Neural progenitor cell (in vitro differentiated cells): Measurements from ENCODE around the gene MMP11.

Source experiments
- EZH2 ChIP-seq: fragments of 200-600 bp; sonication (generic); IDR thresholded peaks from 2 replicates; pipeline ENCODE4 v1.6.1; 2017; ENCODE audit warnings: antibody characterized with exemption, mild to moderate bottlenecking, moderate library complexity
- EZH2phosphoT487 ChIP-seq: fragments of 200-600 bp; sonication (generic); IDR thresholded peaks from 2 replicates; pipeline ENCODE4 v1.6.1; 2017; ENCODE audit warnings: antibody characterized with exemption
- TF ChIP-seq, protein P1 (sequence below): fragments of 200-600 bp; sonication (generic); IDR thresholded peaks from 2 replicates; pipeline ENCODE4 v1.5.1; 2017; ENCODE audit warnings: antibody characterized with exemption, mild to moderate bottlenecking

DNA sequence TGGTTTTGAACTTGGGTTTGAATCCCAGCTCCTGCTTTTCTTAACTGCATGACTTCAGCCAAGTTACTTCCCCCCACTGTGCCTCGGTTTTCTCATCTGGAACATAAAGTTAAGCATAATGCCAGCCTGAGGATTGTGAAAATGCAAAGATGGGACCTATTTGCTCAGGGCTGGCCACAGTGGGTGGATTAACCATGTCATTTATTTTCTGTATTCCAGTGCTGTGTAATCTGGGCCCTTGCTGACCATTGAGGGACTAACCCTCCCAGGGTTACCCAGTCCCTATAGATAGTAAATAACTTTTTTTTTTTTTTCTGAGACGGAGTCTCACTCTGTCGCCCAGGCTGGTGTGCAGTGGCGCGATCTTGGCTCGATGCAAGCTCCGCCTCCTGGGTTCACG is 16.9 kb upstream of the MMP11 start:
- TF ChIP-seq, protein P1, sequence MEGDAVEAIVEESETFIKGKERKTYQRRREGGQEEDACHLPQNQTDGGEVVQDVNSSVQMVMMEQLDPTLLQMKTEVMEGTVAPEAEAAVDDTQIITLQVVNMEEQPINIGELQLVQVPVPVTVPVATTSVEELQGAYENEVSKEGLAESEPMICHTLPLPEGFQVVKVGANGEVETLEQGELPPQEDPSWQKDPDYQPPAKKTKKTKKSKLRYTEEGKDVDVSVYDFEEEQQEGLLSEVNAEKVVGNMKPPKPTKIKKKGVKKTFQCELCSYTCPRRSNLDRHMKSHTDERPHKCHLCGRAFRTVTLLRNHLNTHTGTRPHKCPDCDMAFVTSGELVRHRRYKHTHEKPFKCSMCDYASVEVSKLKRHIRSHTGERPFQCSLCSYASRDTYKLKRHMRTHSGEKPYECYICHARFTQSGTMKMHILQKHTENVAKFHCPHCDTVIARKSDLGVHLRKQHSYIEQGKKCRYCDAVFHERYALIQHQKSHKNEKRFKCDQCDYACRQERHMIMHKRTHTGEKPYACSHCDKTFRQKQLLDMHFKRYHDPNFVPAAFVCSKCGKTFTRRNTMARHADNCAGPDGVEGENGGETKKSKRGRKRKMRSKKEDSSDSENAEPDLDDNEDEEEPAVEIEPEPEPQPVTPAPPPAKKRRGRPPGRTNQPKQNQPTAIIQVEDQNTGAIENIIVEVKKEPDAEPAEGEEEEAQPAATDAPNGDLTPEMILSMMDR = no peak
- TF ChIP-seq EZH2 (no peak), EZH2phosphoT487 (no peak)
